ENCODE measurements around the gene MYO9B.

MYO9B gene

DNA sequence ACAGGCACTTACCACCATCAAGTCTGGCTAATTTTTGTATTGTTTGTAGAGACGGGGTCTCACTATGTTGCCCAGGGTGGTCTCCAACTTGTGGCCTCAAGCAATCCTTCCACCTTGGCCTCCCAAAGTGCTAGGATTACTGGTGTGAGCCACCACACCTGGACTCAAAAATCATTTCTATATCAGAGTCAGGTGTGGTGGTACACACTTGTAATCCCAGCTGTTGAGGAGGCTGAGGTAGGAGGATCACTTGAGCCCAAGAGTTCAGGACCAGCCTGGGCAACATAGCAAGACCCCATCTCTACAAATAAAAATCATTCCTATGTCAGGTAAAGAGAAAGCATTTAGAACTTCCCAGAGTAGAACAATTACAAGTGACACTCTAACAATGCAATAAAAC is 48.4 kb downstream of the MYO9B start:
- DNase-seq (ENCODE audit: extremely low read depth, low read depth): no peak
- TF ChIP-seq, protein P1, sequence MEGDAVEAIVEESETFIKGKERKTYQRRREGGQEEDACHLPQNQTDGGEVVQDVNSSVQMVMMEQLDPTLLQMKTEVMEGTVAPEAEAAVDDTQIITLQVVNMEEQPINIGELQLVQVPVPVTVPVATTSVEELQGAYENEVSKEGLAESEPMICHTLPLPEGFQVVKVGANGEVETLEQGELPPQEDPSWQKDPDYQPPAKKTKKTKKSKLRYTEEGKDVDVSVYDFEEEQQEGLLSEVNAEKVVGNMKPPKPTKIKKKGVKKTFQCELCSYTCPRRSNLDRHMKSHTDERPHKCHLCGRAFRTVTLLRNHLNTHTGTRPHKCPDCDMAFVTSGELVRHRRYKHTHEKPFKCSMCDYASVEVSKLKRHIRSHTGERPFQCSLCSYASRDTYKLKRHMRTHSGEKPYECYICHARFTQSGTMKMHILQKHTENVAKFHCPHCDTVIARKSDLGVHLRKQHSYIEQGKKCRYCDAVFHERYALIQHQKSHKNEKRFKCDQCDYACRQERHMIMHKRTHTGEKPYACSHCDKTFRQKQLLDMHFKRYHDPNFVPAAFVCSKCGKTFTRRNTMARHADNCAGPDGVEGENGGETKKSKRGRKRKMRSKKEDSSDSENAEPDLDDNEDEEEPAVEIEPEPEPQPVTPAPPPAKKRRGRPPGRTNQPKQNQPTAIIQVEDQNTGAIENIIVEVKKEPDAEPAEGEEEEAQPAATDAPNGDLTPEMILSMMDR (IDR thresholded peaks at IDR 0.05; ENCODE audit: low read depth, low read length, missing control alignments): no peak
- H3K4me3 ChIP-seq (replicated peaks; ENCODE audit: low read depth, low read length): no peak overlapping the region

DNA sequence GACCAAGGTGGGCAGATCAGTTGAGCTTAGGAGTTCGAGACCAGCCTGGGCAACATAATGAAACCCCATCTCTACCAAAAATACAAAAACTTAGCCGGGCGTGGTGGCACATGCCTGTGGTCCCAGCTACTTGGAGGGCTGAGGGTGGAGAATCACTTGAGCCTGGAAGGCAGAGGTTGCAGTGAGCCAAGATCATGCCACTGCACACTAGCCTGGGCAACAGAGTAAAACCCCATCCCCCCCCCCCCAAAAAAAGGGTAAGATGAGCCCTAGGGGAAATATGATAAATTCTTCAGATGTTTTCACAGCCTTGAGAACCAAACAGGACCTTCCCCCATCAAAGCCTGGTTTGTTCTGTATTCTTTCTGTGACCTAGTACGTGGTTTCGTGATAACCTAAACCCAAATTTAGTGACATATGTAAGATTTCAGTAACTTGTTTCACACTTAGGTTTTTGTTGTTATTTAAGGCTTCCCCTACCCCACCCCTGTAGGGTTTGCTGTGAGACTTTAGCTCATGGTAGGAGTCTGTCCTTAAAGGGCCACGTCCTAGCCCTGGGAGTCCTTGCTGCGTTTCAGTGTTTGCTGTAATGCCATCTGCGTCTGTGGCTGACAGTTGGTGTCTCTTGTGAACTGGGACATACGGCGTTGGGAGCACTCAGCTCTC is 49.6 kb downstream of the MYO9B start:
- TF ChIP-seq, protein P1 (IDR thresholded peaks at IDR 0.05; ENCODE audit: low read depth, low read length, missing control alignments): no peak
- no peak overlapping the region for H3K4me3 ChIP-seq (replicated peaks; ENCODE audit: low read depth, low read length)
- DNase-seq (ENCODE audit: extremely low read depth, low read depth): no peak

DNA sequence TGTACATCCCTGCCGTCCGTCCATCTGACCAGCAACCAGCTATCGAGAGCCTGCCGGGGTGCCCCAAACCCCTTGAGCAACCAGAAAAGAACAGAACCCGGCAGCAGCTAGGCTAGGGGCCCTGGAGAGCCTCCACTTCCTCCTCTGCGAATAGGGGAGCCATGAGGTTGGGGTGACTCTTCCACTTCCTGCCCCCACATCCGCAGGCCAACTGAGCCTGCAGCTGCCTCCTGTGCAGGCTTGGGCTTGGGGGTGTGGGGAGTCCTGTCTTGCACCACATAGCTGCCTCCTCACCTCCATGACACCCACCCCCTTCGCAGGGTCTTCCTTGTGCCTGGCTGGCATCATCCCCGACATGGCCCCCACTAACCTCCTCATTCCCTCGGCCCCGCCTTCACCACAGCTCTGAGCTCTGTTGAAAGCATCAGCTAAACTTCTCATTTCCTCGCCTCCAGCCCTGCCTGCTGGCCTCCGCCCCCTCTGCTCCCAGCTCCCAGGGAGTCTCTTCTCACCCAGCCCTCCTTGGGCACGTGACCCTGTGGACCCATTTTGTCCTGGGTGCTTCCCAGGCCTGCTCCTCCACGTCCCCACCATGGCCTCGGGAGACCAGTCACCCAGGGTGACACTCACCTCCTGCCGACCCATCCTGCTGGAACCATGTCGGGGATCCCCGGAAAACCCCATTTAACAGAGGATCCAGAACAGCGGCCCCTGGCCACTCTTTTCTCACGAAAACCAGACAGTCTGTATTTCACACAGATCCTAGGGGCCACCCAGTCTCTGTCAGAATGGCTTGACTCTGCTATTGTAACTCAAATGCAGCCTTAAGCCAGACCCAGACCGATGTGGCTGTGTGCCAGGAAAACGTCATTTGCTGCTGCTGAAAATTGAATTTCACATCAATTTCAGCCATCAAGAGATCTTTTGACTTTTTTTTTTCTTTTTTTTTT is 50.4 kb downstream of the MYO9B start:
- H3K4me3 ChIP-seq (replicated peaks; ENCODE audit: low read depth, low read length): no peak overlapping the region
- no peak for DNase-seq (ENCODE audit: extremely low read depth, low read depth)
- TF ChIP-seq, protein P1 (IDR thresholded peaks at IDR 0.05; ENCODE audit: low read depth, low read length, missing control alignments): no peak

GRCh38 chr19:17127671-17128070 is 52.1 kb downstream of the MYO9B start:
- TF ChIP-seq, protein P1 (IDR thresholded peaks at IDR 0.05; ENCODE audit: low read depth, low read length, missing control alignments): no peak
- H3K4me3 ChIP-seq (replicated peaks; ENCODE audit: low read depth, low read length): no peak overlapping the region

DNA sequence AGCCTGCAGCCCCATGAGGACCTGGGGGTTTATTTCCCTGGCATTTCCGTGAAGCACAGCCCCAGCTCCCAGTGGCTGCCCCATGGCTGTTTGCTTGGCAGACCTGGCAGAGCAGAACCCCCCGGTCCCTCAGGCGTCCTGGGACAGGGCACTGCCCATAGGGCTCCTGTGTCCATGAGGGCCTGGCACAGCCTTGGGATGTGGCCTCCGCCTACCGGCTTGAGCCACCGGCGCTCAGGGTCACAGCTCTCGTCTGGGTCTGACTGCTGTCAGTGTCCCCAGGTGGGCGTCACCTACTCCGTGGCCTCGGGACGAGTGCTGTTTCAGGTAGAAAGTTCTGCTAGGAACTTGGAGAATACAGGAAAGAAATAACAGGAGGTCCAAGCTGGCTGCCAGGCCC is 52.8 kb downstream of the MYO9B start:
- TF ChIP-seq, protein P1 (IDR thresholded peaks at IDR 0.05; ENCODE audit: low read depth, low read length, missing control alignments): no peak
- DNase-seq (ENCODE audit: extremely low read depth, low read depth): no peak
- H3K4me3 ChIP-seq (replicated peaks; ENCODE audit: low read depth, low read length): no peak overlapping the region

More at GRCh38 chr19:17127671-17128070, 52.1 kb downstream of the MYO9B start:
- DNase-seq (ENCODE audit: extremely low read depth, low read depth): no peak

GRCh38 chr19:17128820-17129219 is 53.2 kb downstream of the MYO9B start:
- TF ChIP-seq, protein P1 (IDR thresholded peaks at IDR 0.05; ENCODE audit: low read depth, low read length, missing control alignments): no peak
- H3K4me3 ChIP-seq (replicated peaks; ENCODE audit: low read depth, low read length): no peak overlapping the region
- no peak for DNase-seq (ENCODE audit: extremely low read depth, low read depth)
